Glutamatergic neuron (in vitro differentiated cells): ENCODE measurements around the gene EXOC6B. TPM values are rescaled to one million over a fixed set of nuclear protein-coding genes. Genes with fewer than 3 reads are reported as not detected.

ENCODE experiments used
- DNase-seq: peaks from one replicate; pipeline ENCODE4 v3.0.0; 2022
- H3K27ac Mint-ChIP-seq: one replicate; pipeline ENCODE4 v1.8.0; 2020; ENCODE audit warnings: mild to moderate bottlenecking, mixed read lengths, inconsistent platforms; ENCODE audit not compliant: unreplicated experiment
- H3K27me3 Mint-ChIP-seq: one replicate; pipeline ENCODE4 v1.8.0; 2020; ENCODE audit warnings: mild to moderate bottlenecking, moderate library complexity, mixed read lengths, inconsistent platforms; ENCODE audit not compliant: unreplicated experiment
- H3K36me3 Mint-ChIP-seq: one replicate; pipeline ENCODE4 v1.8.0; 2020; ENCODE audit warnings: mild to moderate bottlenecking, mixed read lengths, inconsistent platforms; ENCODE audit not compliant: unreplicated experiment
- H3K4me1 Mint-ChIP-seq: one replicate; pipeline ENCODE4 v1.8.0; 2020; ENCODE audit warnings: mild to moderate bottlenecking, low read depth, mixed read lengths, inconsistent platforms; ENCODE audit not compliant: unreplicated experiment
- H3K4me3 Mint-ChIP-seq: one replicate; pipeline ENCODE4 v1.8.0; 2020; ENCODE audit warnings: mild to moderate bottlenecking, mixed read lengths, inconsistent platforms; ENCODE audit not compliant: unreplicated experiment
- H3K9me3 Mint-ChIP-seq: one replicate; pipeline ENCODE4 v1.8.0; 2020; ENCODE audit warnings: mild to moderate bottlenecking, moderate library complexity, mixed read lengths, inconsistent platforms; ENCODE audit not compliant: unreplicated experiment
- CTCF ChIP-seq: fragments of 200-600 bp; sonication (generic); IDR thresholded peaks from one replicate; pipeline ENCODE4 v1.5.0; 2021; ENCODE audit not compliant: partially characterized antibody, unreplicated experiment
- total RNA-seq: library from RNA; stranded (reverse); fragmentation: NEBNext Ultra II Directional; extraction: Animal tissue kit (Norgen Biotek cat#: 25700); gene quantifications from one replicate; pipeline ENCODE4 v1.2.1, GENCODE V29; 2021; ENCODE audit not compliant: unreplicated experiment

EXOC6B gene
- total RNA-seq, 1 donor from 2014 or later, result 34.5 TPM

- TF ChIP-seq CTCF, result no peak
- H3K27ac Mint-ChIP-seq, result no peak overlapping the region
- no peak overlapping the region for H3K4me3 Mint-ChIP-seq
- H3K9me3 Mint-ChIP-seq, result no peaks in the 10 kb centered on the region
- H3K4me1 Mint-ChIP-seq, result peaks cover 6% of the 10 kb centered on the region
- H3K27me3 Mint-ChIP-seq, result no peaks in the 10 kb centered on the region
- DNase-seq, result no peak
- H3K36me3 Mint-ChIP-seq, result no peaks in the 10 kb centered on the region
Observed at GRCh38 chr2:72695676-72696075, 130.2 kb downstream of the EXOC6B start.

GRCh38 chr2:72694715-72695496 is 130.9 kb downstream of the EXOC6B start:
- H3K9me3 Mint-ChIP-seq, result no peaks in the 10 kb centered on the region
- no peak for DNase-seq
- no peaks in the 10 kb centered on the region for H3K36me3 Mint-ChIP-seq
- no peak for TF ChIP-seq CTCF
- no peak overlapping the region for H3K27ac Mint-ChIP-seq
- H3K4me3 Mint-ChIP-seq, result no peak overlapping the region
- no peaks in the 10 kb centered on the region for H3K27me3 Mint-ChIP-seq
- peaks cover 6% of the 10 kb centered on the region for H3K4me1 Mint-ChIP-seq

DNA sequence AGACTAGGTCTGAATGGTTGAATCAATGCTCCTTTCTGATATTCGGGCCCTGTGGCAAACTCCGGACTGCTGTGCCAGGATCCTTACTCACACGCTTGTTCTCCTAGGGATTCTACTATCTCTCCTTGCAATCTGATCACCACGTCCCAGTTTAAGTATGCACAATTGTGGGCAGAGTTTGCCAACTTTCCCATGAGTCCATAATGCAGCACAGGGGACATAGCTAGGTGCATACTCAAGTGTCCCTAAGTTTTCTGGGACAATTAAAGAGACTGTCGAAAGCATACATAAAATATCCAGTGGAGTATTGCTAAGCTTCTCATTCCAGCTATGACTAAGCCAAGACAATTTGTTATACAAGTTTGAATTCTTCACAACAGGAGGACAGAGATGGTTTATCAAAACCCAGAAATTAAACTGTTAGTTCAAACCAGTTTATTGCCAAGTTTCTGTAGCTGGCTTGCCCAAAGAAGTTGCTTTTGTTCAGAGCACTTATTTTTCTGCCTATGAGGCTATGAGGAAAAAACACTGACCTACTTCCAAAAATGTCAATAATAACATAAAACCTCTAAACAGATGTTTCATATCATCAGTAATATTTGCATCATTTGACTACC is 136.1 kb downstream of the EXOC6B start:
- Mint-ChIP-seq H3K9me3 (peaks cover 2% of the 10 kb centered on the region), H3K36me3 (no peaks in the 10 kb centered on the region), H3K27me3 (no peaks in the 10 kb centered on the region), H3K27ac (no peak overlapping the region), H3K4me3 (no peak overlapping the region), H3K4me1 (peaks cover 8% of the 10 kb centered on the region)
- TF ChIP-seq CTCF, result no peak
- DNase-seq, result no peak

GRCh38 chr2:72685638-72686213 is 140.1 kb downstream of the EXOC6B start:
- H3K4me3 Mint-ChIP-seq, result no peak overlapping the region
- no peak overlapping the region for H3K27ac Mint-ChIP-seq
- peaks cover 2% of the 10 kb centered on the region for H3K9me3 Mint-ChIP-seq
- H3K36me3 Mint-ChIP-seq, result no peaks in the 10 kb centered on the region
- no peak for DNase-seq
- TF ChIP-seq CTCF, result no peak
- H3K27me3 Mint-ChIP-seq, result no peaks in the 10 kb centered on the region
- H3K4me1 Mint-ChIP-seq, result peaks cover 8% of the 10 kb centered on the region

DNA sequence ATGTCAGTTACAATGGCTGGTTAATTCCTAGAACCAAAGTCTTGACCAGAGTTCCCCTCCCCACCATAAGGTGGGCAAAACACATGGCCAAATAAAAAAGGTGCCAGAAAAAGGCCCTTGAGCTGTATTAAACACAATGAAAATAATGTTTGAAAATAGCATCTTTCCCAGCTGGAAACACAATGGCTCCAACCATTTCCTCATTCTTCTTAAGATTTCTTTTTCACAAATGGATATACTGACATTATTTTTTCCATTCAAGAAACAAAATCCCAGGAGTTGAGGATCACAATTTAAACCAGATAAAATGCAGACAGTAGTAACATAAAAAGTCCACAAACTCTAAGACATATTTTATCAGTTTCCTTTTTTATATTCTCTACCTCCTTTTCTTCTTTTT is 143.8 kb downstream of the EXOC6B start:
- Mint-ChIP-seq H3K27me3 (no peaks in the 10 kb centered on the region), H3K4me3 (no peak overlapping the region), H3K9me3 (peaks cover 2% of the 10 kb centered on the region), H3K27ac (no peak overlapping the region), H3K36me3 (no peaks in the 10 kb centered on the region), H3K4me1 (peaks cover 8% of the 10 kb centered on the region)
- no peak for DNase-seq
- TF ChIP-seq CTCF, result no peak
